K562 treated with DMSO at 1 percent for 24 hours (cell line): ENCODE results near the gene OR2H2. TPM values are rescaled to one million over a fixed set of nuclear protein-coding genes. Genes with fewer than 3 reads are reported as not detected.

ENCODE experiments used
- total RNA-seq: library from RNA; unstranded; fragments of 300-600 nt; gene quantifications from 2 replicates; pipeline ENCODE4 v1.2.3, GENCODE V29; 2022; ENCODE audit warnings: low read depth; ENCODE audit not compliant: insufficient read depth

Gene OR2H2
- not detected in 2 replicates for total RNA-seq

GRCh38 chr6:29584821-29585220, at the start of gene OR2H2:
Gene OR2H2, plus strand, starts transcription at chr6:29585121. Its CDS starts 2,824 bp downstream, at chr6:29587945.

GRCh38 chr6:29559524-29560287, 25.2 kb upstream of the OR2H2 start, which contains the start of gene UBD:
Gene UBD, minus strand, starts transcription at chr6:29559732. Its CDS starts 31 bp downstream, at chr6:29559701.

GRCh38 chr6:29632789-29633533, 48.0 kb downstream of the OR2H2 start, which contains the start of gene GABBR1:
Gene GABBR1, minus strand, starts transcription at chr6:29633183. Its CDS starts 798 bp downstream, at chr6:29632385.

Other genes with a start within 250 kb of the OR2H2 start
- gene OR5V1, start 216.3 kb upstream of the OR2H2 start, total RNA-seq = not detected in 2 replicates
- gene OR12D3, start 209.8 kb upstream of the OR2H2 start, total RNA-seq = not detected in 2 replicates
- not detected in 2 replicates for gene OR12D2, start 189.5 kb upstream of the OR2H2 start, total RNA-seq
- not detected in 2 replicates for gene OR12D1, start 170.2 kb upstream of the OR2H2 start, total RNA-seq
- gene OR10C1, start 145.8 kb upstream of the OR2H2 start, total RNA-seq = not detected in 2 replicates
- gene OR11A1, start 128.1 kb upstream of the OR2H2 start, total RNA-seq = not detected in 2 replicates
- gene OR2H1, start 128.0 kb upstream of the OR2H2 start, total RNA-seq = not detected in 2 replicates
- not detected in 2 replicates for gene MAS1L, start 97.2 kb upstream of the OR2H2 start, total RNA-seq
- gene UBD, start 25.4 kb upstream of the OR2H2 start, total RNA-seq = 1.2 and 1.8 TPM in 2 replicates
- 9.9 and 10.5 TPM in 2 replicates for gene GABBR1, start 48.1 kb downstream of the OR2H2 start, total RNA-seq
- not detected in 2 replicates for gene MOG, start 72.0 kb downstream of the OR2H2 start, total RNA-seq
- 0.19 TPM in 1 of 2 replicates, not detected in the other for gene ZFP57, start 96.0 kb downstream of the OR2H2 start, total RNA-seq
- gene HLA-F, start 138.3 kb downstream of the OR2H2 start, total RNA-seq = not detected in 2 replicates
- not detected in 2 replicates for gene HLA-G, start 242.7 kb downstream of the OR2H2 start, total RNA-seq